GM10248 (cell line): ENCODE data around the gene MAK.
"Not testable (repeated sequence)": the region's sequence is repeated elsewhere in the genome, so short reads cannot be mapped to it uniquely, and the experiment has no call there.

Experiments used
- CTCF ChIA-PET: fragments of 300-600 bp; sonication (Branson Sonifier 250); formaldehyde crosslinking; extraction: SDS; loops from one replicate; lab custom pipeline; 2021; ENCODE audit warnings: antibody characterized with exemption; lab: Yijun Ruan, JAX
- POLR2A ChIA-PET: fragments of 350-650 bp; sonication (Branson Sonifier 250); formaldehyde crosslinking; extraction: SDS; loops from one replicate; lab custom pipeline; 2020; ENCODE audit warnings: antibody characterized with exemption; lab: Yijun Ruan, JAX
- DNase-seq: peaks from one replicate; pipeline ENCODE4 v3.0.0; 2012; ENCODE audit errors: extremely low spot score
- CTCF ChIP-seq: IDR thresholded peaks from 2 replicates; pipeline ENCODE4 v1.5.1; 2012; ENCODE audit warnings: mild to moderate bottlenecking, low read depth; ENCODE audit errors: extremely low read depth, missing control alignments, control extremely low read depth

MAK gene

DNA sequence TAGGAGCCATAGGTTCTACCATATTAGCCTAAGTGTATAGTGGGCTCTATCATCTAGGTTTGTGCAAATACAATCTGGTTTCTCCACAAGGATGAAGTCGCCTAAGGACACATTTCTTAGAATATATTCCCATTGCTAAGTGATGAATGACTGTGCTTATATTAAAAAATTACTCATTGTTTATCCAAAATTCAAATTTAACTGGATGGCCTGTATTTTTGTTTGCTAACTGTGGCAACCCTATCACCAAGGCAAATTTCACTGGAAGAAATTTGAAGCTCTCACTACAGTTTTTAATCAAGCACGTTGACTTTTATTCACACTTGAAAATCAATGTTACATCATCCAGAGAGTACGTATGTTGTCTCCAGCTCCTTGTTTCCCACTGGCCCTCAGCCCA is 29.6 kb upstream of the MAK start:
- no peak for TF ChIP-seq CTCF
- ChIA-PET POLR2A (no interaction called here), CTCF (interaction anchor here (0.9 kb wide), 1 partner anchor 438 kb away, joined by 3 read pairs; no protein-coding TSS in a partner anchor)
- no peak for DNase-seq

GRCh38 chr6:10866709-10867108 is 28.4 kb upstream of the MAK start:
- CTCF ChIA-PET, result interaction anchor here (0.8 kb wide), 1 partner anchor 29 kb away, joined by 4 read pairs; no protein-coding TSS in a partner anchor

GRCh38 chr6:10863031-10863430 is 24.7 kb upstream of the MAK start:
- DNase-seq, POLR2A ChIA-PET, CTCF ChIA-PET: not testable (repeated sequence)

More at GRCh38 chr6:10866709-10867108, 28.4 kb upstream of the MAK start:
- POLR2A ChIA-PET, DNase-seq: not testable (repeated sequence)

DNA sequence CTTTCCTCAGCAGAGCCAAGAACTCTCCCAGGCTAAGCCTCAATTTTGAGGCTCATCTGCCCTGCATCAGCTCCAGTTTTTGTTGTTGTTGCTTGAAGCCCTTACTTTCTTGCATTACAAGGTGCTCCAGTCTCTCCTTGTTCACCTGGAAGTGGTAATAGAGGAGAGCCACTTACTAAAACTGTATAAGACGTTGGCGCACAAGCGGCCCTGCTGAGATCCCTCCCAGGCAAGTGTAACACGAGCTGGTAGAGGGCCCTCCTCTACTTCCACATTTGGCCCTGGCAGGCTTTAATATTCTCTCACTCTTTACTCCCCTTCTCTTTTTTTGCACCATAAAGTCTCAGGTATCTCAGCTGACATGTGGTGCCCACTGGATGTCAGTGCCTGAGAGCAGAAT is 24.0 kb upstream of the MAK start:
- no peak for TF ChIP-seq CTCF
- ChIA-PET CTCF (no interaction called here), POLR2A (no interaction called here)
- no peak for DNase-seq

DNA sequence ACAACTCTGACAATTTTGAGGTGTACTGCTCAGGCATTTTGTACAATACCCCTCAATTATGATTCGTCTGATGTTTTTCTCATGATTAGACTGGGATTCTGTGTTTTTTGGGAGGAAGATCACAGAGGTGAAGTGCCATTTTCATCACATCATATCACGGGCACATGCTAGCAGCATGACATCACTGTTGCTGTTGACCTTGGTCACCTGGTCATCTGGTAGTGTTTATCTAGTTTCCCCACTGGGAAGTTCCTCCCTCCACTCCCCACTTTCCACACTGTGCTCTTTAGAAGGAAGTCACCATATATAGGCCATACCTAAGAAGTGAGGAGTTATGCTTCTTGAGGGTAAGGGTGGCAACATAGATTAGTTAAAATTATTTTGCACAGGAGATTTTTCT is 22.7 kb upstream of the MAK start:
- CTCF ChIA-PET, result interaction anchor here (0.9 kb wide), 1 partner anchor 94 kb away, joined by 3 read pairs; no protein-coding TSS in a partner anchor
- POLR2A ChIA-PET, result no interaction called here

DNA sequence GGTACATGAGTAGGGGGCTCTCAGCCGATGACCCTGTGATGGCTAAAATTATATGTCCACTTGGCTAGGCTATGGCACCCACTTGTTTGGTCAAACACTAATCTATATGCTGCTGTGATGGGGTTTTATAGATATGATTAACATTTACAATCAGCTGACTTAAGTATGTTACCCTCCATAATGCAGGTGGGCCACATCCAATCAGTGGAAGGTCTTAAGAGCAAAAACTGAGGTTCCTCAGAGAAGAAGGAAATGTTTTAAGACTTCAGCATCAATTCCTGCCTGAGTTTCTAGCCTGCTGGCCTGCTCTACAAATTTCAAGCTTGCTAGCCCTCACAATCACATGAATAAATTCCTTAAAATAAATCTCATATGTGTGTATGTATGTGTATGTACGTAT is 18.9 kb upstream of the MAK start:
- no peak for TF ChIP-seq CTCF
- ChIA-PET POLR2A (no interaction called here), CTCF (interaction anchor here (0.9 to 1.5 kb wide), 3 partner anchors 17 to 32 kb away, joined by 3 read pairs; no protein-coding TSS in a partner anchor)
- no peak for DNase-seq

More for the DNA sequence above, 22.7 kb upstream of the MAK start:
- TF ChIP-seq CTCF, result no peak
- DNase-seq, result no peak

DNA sequence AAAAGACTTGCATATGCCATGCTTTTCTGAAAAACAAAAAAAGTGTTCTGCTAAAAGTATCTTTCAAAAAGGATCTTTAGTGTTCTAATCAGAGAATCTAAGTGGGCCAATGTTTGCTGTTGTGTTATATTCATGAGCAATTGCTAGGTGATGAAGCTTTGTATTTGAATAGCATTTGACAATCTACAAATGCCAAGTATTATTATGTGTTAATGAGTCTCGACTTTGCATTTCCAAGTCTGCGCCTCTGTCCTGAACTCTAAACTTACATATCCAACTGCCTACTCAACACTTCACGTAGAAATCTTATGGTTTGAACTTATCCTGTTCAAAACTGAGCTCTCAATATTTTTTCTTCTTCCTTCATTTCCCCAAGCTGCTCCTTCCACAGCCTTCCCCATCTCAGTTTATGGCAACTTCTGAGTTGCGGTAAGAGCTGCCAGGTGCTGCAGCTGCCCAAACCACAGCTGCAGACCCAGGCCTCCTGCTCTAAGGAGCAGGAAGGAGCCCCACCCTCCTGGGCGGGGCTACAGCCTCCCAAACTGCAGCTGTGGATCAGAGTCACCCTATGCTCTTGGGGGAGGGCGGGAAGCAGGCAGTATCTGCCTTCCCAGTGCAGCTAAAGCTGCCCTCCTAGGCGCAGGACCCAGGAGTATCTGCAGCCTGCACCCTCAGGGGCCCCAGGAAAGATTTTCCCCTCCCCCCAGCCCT is 16.7 kb upstream of the MAK start:
- ChIA-PET CTCF (no interaction called here), POLR2A (no interaction called here)
- DNase-seq, result no peak
- TF ChIP-seq CTCF, result no peak

DNA sequence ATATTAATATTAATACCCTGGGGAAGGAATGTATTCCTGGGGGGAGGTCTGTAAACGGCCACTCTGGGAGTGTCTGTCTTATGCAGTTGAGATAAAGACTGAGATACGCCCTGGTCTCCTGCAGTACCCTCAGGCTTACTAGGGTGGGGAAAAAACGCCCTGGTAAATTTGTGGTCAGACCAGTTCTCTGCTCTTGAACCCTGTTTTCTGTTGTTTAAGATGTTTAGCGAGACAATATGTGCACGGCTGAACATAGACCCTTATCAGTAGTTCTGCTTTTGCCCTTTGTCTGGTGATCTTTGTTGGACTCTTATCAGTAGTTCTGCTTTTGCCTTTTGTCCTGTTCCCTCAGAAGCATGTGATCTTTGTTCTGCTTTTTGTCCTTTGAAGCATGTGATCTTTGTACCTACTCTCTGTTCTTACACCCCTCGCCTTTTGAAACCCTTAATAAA is 15.5 kb upstream of the MAK start:
- POLR2A ChIA-PET, CTCF ChIA-PET, DNase-seq: not testable (repeated sequence)
